Hepatocyte (in vitro differentiated cells): ENCODE results near the gene IQGAP2. TPM values are rescaled to one million over a fixed set of nuclear protein-coding genes. Genes with fewer than 3 reads are reported as not detected.
A peak's percentile ranks its signal among the peaks of the same experiment; 100 is the strongest.

ENCODE experiments used
- DNase-seq: peaks from one replicate; pipeline ENCODE4 v3.0.0-alpha.2; 2016; ENCODE audit warnings: low spot score
- H2AFZ ChIP-seq: fragments of 200-600 bp; sonication (generic); 2 replicates; pipeline ENCODE4 v1.6.0; 2016; ENCODE audit warnings: antibody characterized with exemption, mild to moderate bottlenecking
- H3K27ac ChIP-seq: fragments of 200-600 bp; sonication (generic); 2 replicates; pipeline ENCODE4 v1.5.1; 2016; ENCODE audit warnings: mild to moderate bottlenecking
- H3K27me3 ChIP-seq: fragments of 200-600 bp; sonication (generic); 2 replicates; pipeline ENCODE4 v1.6.1; 2016
- H3K36me3 ChIP-seq: fragments of 200-600 bp; sonication (generic); replicated peaks from 2 replicates; pipeline ENCODE4 v1.5.1; 2016; ENCODE audit warnings: low read depth; ENCODE audit not compliant: insufficient read depth
- H3K4me1 ChIP-seq: fragments of 200-600 bp; sonication (generic); 2 replicates; pipeline ENCODE4 v1.5.1; 2016; ENCODE audit warnings: mild to moderate bottlenecking, moderate library complexity; ENCODE audit not compliant: insufficient read depth
- H3K4me2 ChIP-seq: fragments of 200-600 bp; sonication (generic); 2 replicates; pipeline ENCODE4 v1.6.0; 2016
- H3K4me3 ChIP-seq: fragments of 200-600 bp; sonication (generic); 2 replicates; pipeline ENCODE4 v1.5.1; 2016; ENCODE audit warnings: mild to moderate bottlenecking
- H3K79me2 ChIP-seq: fragments of 200-600 bp; sonication (generic); 2 replicates; pipeline ENCODE4 v1.6.0; 2017; ENCODE audit warnings: mild to moderate bottlenecking
- H3K9me2 ChIP-seq: fragments of 200-600 bp; sonication (generic); replicated peaks from 2 replicates; pipeline ENCODE4 v1.6.0; 2017; ENCODE audit warnings: mild to moderate bottlenecking; ENCODE audit not compliant: insufficient read depth
- H3K9me3 ChIP-seq: fragments of 200-600 bp; sonication (generic); 2 replicates; pipeline ENCODE4 v1.5.1; 2016; ENCODE audit warnings: low read depth, mild to moderate bottlenecking
- H4K20me1 ChIP-seq: fragments of 200-600 bp; sonication (generic); 2 replicates; pipeline ENCODE4 v1.6.0; 2016; ENCODE audit warnings: mild to moderate bottlenecking; ENCODE audit not compliant: insufficient read depth, poor library complexity, severe bottlenecking
- CTCF ChIP-seq: fragments of 200-600 bp; sonication (generic); IDR thresholded peaks from 2 replicates; pipeline ENCODE4 v1.5.1; 2016; ENCODE audit warnings: antibody characterized with exemption, mild to moderate bottlenecking; ENCODE audit not compliant: poor library complexity
- EZH2 ChIP-seq: fragments of 200-600 bp; sonication (generic); IDR thresholded peaks from 2 replicates; pipeline ENCODE4 v1.6.1; 2016; ENCODE audit warnings: antibody characterized with exemption, mild to moderate bottlenecking, borderline replicate concordance
- EZH2phosphoT487 ChIP-seq: fragments of 200-600 bp; sonication (generic); IDR thresholded peaks from one replicate; pipeline ENCODE4 v1.6.1; 2018; ENCODE audit warnings: antibody characterized with exemption, mild to moderate bottlenecking, low read depth, moderate library complexity; ENCODE audit not compliant: unreplicated experiment, severe bottlenecking
- WGBS: methylation state at CpG from one replicate; pipeline ENCODE4 v1.1.6; 2016; ENCODE audit warnings: low lambda C conversion rate; ENCODE audit errors: missing lambda C conversion rate; 5-methylcytosine and 5-hydroxymethylcytosine counted together
- polyA plus RNA-seq: library from polyadenylated mRNA; unstranded; fragments of >200 nt; fragmentation: Nextera tagmentation; extraction: Ambion mirVana; gene quantifications from 2 replicates; pipeline ENCODE4 v1.2.1, GENCODE V29; 2016
- total RNA-seq: library from RNA; depleted of rRNA; stranded (reverse); fragments of >200 nt; gene quantifications from 2 replicates; pipeline ENCODE4 v1.2.3, GENCODE V29; 2014

The IQGAP2 gene
- total and polyA plus RNA-seq, 2 experiments from 2014 or later, result 37.2 to 78.9 TPM

- 87% methylated on average over 12 of the region's 12 CpGs for WGBS
- H3K27ac ChIP-seq, result peak overlapping the region; percentile 69
- no peaks in the 10 kb centered on the region for H3K9me2 ChIP-seq
- H3K4me2 ChIP-seq, result no peak overlapping the region
- H3K36me3 ChIP-seq, result no peaks in the 10 kb centered on the region
- no peak overlapping the region for H2AFZ ChIP-seq
- no peak overlapping the region for H3K4me3 ChIP-seq
- H3K27me3 ChIP-seq, result no peaks in the 10 kb centered on the region
- peaks cover 15% of the 10 kb centered on the region for H3K79me2 ChIP-seq
- no peaks in the 10 kb centered on the region for H3K9me3 ChIP-seq
- no peak for TF ChIP-seq CTCF
- TF ChIP-seq EZH2, result no peak
- no peak for TF ChIP-seq EZH2phosphoT487
- peaks cover 10% of the 10 kb centered on the region for H3K4me1 ChIP-seq
- DNase-seq, result peak; percentile 40
- no peaks in the 10 kb centered on the region for H4K20me1 ChIP-seq
These were observed 65.7 kb downstream of the IQGAP2 start for GRCh38 chr5:76468635-76469425.

DNA sequence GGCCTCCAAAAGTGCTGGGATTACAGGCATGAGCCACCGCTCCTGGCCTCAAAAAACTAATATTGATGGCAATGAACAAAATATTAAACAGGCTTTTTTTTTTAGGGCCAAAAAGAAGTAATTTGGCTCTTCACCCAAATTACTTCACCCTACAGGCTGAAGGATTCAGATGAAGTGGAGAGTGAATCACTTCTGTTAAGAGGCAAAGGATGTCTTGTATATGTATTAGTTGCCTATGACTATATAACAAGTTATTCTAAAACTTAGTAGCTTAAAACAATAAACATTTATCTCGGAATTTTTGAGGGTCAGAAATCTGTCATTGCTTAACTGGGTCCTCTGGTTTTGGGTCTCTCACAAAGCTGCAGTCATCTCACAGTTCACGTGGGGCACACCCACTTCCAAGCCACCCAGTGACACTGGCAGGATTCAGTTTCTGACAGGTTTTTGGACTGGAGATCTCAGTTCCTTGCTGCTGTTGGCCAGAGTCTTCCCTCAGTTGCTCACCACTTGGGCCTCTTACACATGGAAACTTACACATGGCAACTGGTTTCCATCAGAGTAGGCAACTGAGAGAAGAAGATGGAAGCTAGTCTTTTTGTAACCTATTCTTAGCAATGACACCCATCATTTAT is 66.7 kb downstream of the IQGAP2 start:
- DNase-seq, result no peak
- WGBS, result 95% methylated on average over 3 of the region's 3 CpGs
- no peak overlapping the region for H3K4me2 ChIP-seq
- H4K20me1 ChIP-seq, result no peaks in the 10 kb centered on the region
- H3K79me2 ChIP-seq, result peaks cover 16% of the 10 kb centered on the region
- H2AFZ ChIP-seq, result no peak overlapping the region
- H3K27ac ChIP-seq, result peak overlapping the region; percentile 69
- TF ChIP-seq EZH2, result no peak
- no peak for TF ChIP-seq EZH2phosphoT487
- no peak for TF ChIP-seq CTCF
- no peaks in the 10 kb centered on the region for H3K9me3 ChIP-seq
- H3K4me3 ChIP-seq, result no peak overlapping the region
- H3K27me3 ChIP-seq, result no peaks in the 10 kb centered on the region
- H3K9me2 ChIP-seq, result no peaks in the 10 kb centered on the region
- H3K4me1 ChIP-seq, result peaks cover 10% of the 10 kb centered on the region
- H3K36me3 ChIP-seq, result no peaks in the 10 kb centered on the region

- no peaks in the 10 kb centered on the region for H3K9me2 ChIP-seq
- no peak overlapping the region for H2AFZ ChIP-seq
- no peaks in the 10 kb centered on the region for H3K9me3 ChIP-seq
- peaks cover 16% of the 10 kb centered on the region for H3K79me2 ChIP-seq
- no peak overlapping the region for H3K4me2 ChIP-seq
- no peaks in the 10 kb centered on the region for H3K27me3 ChIP-seq
- no peak for DNase-seq
- H3K27ac ChIP-seq, result peak overlapping the region; percentile 69
- WGBS, result 77% methylated on average over 3 of the region's 3 CpGs
- no peak overlapping the region for H3K4me3 ChIP-seq
- H3K4me1 ChIP-seq, result peaks cover 10% of the 10 kb centered on the region
- H3K36me3 ChIP-seq, result no peaks in the 10 kb centered on the region
- no peaks in the 10 kb centered on the region for H4K20me1 ChIP-seq
- no peak for TF ChIP-seq EZH2
- no peak for TF ChIP-seq CTCF
- no peak for TF ChIP-seq EZH2phosphoT487
These were observed 67.9 kb downstream of the IQGAP2 start for GRCh38 chr5:76470976-76471375.
